Skeletal muscle tissue (tissue), 4 donors: ENCODE data around the gene NOD2. TPM values are rescaled to one million over a fixed set of nuclear protein-coding genes. Genes with fewer than 3 reads are reported as not detected.

Experiments
- H3K27ac ChIP-seq: one replicate; pipeline ENCODE4 v1.7.0; 2013; ENCODE audit warnings: mild to moderate bottlenecking, low read depth, low read length, inconsistent platforms
- H3K27me3 ChIP-seq, 3 donors: one replicate each; pipeline ENCODE4 v1.7.0; 2013; ENCODE audit warnings: low read length in 3 of 3; ENCODE audit not compliant: control insufficient read depth in 3 of 3, insufficient read depth in 3 of 3
- H3K36me3 ChIP-seq, 3 donors: one replicate each; pipeline ENCODE4 v1.7.0; 2013; ENCODE audit warnings: low read length in 3 of 3; ENCODE audit not compliant: control insufficient read depth in 3 of 3, insufficient read depth in 3 of 3
- H3K4me1 ChIP-seq, 3 donors: one replicate each; pipeline ENCODE4 v1.7.0; 2013; ENCODE audit warnings: low read length in 3 of 3, mild to moderate bottlenecking in 3 of 3; ENCODE audit not compliant: control insufficient read depth in 3 of 3, insufficient read depth in 3 of 3
- H3K4me3 ChIP-seq, 3 donors: one replicate each; pipeline ENCODE4 v1.7.0; 2013; ENCODE audit warnings: low read length in 3 of 3
- H3K9ac ChIP-seq, 3 donors: one replicate each; pipeline ENCODE4 v1.7.0; 2013; ENCODE audit warnings: low read length in 3 of 3, mild to moderate bottlenecking in 3 of 3, moderate library complexity in 2 of 3, low read depth in 1 of 3
- H3K9me3 ChIP-seq, 3 donors: one replicate each; pipeline ENCODE4 v1.7.0; 2013; ENCODE audit warnings: low read length in 3 of 3; ENCODE audit not compliant: control insufficient read depth in 3 of 3
- total RNA-seq: library from RNA; depleted of rRNA; stranded (reverse); fragments of >200 nt; gene quantifications from one replicate; pipeline ENCODE4 v1.2.3, GENCODE V29; 2014
- donor health status: Osteomylitis.

The NOD2 gene
- total RNA-seq, result 0.52 TPM

GRCh38 chr16:50692999-50693781, at the start of gene NOD2:
NOD2 (plus strand) TSS chr16:50693606; CDS start chr16:50699496, 5,890 bp downstream.
- no peak within 1 kb of the TSS for H3K27ac ChIP-seq
- H3K4me1 ChIP-seq, result peaks cover 20 to 29% (median 26%) of the 10 kb centered on the region in 3 donors
- no peaks in the 10 kb centered on the region for H3K36me3 ChIP-seq
- H3K27me3 ChIP-seq, result no peaks in the 10 kb centered on the region
- peak within 1 kb of the TSS; percentile 48 to 57 (median 50) for H3K4me3 ChIP-seq
- no peaks in the 10 kb centered on the region for H3K9me3 ChIP-seq
- peak within 1 kb of the TSS in 2 of 3 donors; percentile 36 to 68 for H3K9ac ChIP-seq

- Histone ChIP-seq H3K9me3 (no peaks in the 10 kb centered on the region), H3K4me1 (peaks cover 0 to 4% (median 0%) of the 10 kb centered on the region in 3 donors), H3K9ac (no peak overlapping the region), H3K36me3 (no peaks in the 10 kb centered on the region), H3K4me3 (no peak overlapping the region), H3K27me3 (peaks cover 0 to 5% (median 3%) of the 10 kb centered on the region in 3 donors), H3K27ac (no peak overlapping the region)
Observed at GRCh38 chr16:50644245-50644644, 49.2 kb upstream of the NOD2 start.

GRCh38 chr16:50644729-50645128, 48.7 kb upstream of the NOD2 start:
- no peak overlapping the region for H3K27ac ChIP-seq
- H3K9me3 ChIP-seq, result no peaks in the 10 kb centered on the region
- H3K9ac ChIP-seq, result no peak overlapping the region
- H3K27me3 ChIP-seq, result peaks cover 0 to 5% (median 3%) of the 10 kb centered on the region in 3 donors
- peaks cover 0 to 4% (median 0%) of the 10 kb centered on the region in 3 donors for H3K4me1 ChIP-seq
- no peak overlapping the region for H3K4me3 ChIP-seq
- no peaks in the 10 kb centered on the region for H3K36me3 ChIP-seq

- Histone ChIP-seq H3K9me3 (no peaks in the 10 kb centered on the region), H3K4me3 (no peak overlapping the region), H3K9ac (no peak overlapping the region), H3K36me3 (no peaks in the 10 kb centered on the region), H3K4me1 (peaks cover 0 to 4% (median 0%) of the 10 kb centered on the region in 3 donors), H3K27ac (no peak overlapping the region), H3K27me3 (peaks cover 0 to 5% (median 3%) of the 10 kb centered on the region in 3 donors)
Observed at GRCh38 chr16:50645563-50646220, 47.7 kb upstream of the NOD2 start.

- H3K36me3 ChIP-seq, result no peaks in the 10 kb centered on the region
- no peak overlapping the region for H3K9ac ChIP-seq
- no peak overlapping the region for H3K27ac ChIP-seq
- no peak overlapping the region for H3K4me3 ChIP-seq
- H3K4me1 ChIP-seq, result peaks cover 0 to 4% (median 0%) of the 10 kb centered on the region in 3 donors
- no peaks in the 10 kb centered on the region for H3K9me3 ChIP-seq
- peaks cover 0 to 3% (median 3%) of the 10 kb centered on the region in 3 donors for H3K27me3 ChIP-seq
Observed at GRCh38 chr16:50646345-50646744, 47.1 kb upstream of the NOD2 start.

- Histone ChIP-seq H3K9me3 (no peaks in the 10 kb centered on the region), H3K36me3 (no peaks in the 10 kb centered on the region), H3K27ac (no peak overlapping the region), H3K4me3 (no peak overlapping the region), H3K4me1 (no peaks in the 10 kb centered on the region), H3K27me3 (peaks cover 0 to 5% (median 0%) of the 10 kb centered on the region in 3 donors), H3K9ac (no peak overlapping the region)
Observed at GRCh38 chr16:50651835-50652438, 41.5 kb upstream of the NOD2 start.

GRCh38 chr16:50652836-50653425, 40.5 kb upstream of the NOD2 start:
- Histone ChIP-seq H3K27me3 (peaks cover 0 to 5% (median 0%) of the 10 kb centered on the region in 3 donors), H3K27ac (no peak overlapping the region), H3K9me3 (no peaks in the 10 kb centered on the region), H3K4me1 (no peaks in the 10 kb centered on the region), H3K4me3 (no peak overlapping the region), H3K9ac (no peak overlapping the region), H3K36me3 (no peaks in the 10 kb centered on the region)

- H3K9me3 ChIP-seq, result no peaks in the 10 kb centered on the region
- H3K36me3 ChIP-seq, result no peaks in the 10 kb centered on the region
- H3K27me3 ChIP-seq, result peaks cover 0 to 5% (median 0%) of the 10 kb centered on the region in 3 donors
- no peak overlapping the region for H3K4me3 ChIP-seq
- no peak overlapping the region for H3K9ac ChIP-seq
- no peak overlapping the region for H3K27ac ChIP-seq
- H3K4me1 ChIP-seq, result no peaks in the 10 kb centered on the region
Observed at GRCh38 chr16:50653633-50654519, 39.5 kb upstream of the NOD2 start.

GRCh38 chr16:50655558-50656055, 37.8 kb upstream of the NOD2 start:
- H3K27me3 ChIP-seq, result peaks cover 0 to 5% (median 0%) of the 10 kb centered on the region in 3 donors

More at GRCh38 chr16:50655558-50656055, 37.8 kb upstream of the NOD2 start:
- Histone ChIP-seq H3K4me3 (no peak overlapping the region), H3K9ac (no peak overlapping the region), H3K4me1 (no peaks in the 10 kb centered on the region), H3K36me3 (no peaks in the 10 kb centered on the region), H3K9me3 (no peaks in the 10 kb centered on the region), H3K27ac (no peak overlapping the region)
